Prostate gland (tissue), 2 donors: Measurements from ENCODE around the gene SPATA2L. TPM values are rescaled to one million over a fixed set of nuclear protein-coding genes. Genes with fewer than 3 reads are reported as not detected.
A peak's percentile ranks its signal among the peaks of the same experiment; 100 is the strongest.
"Not testable (repeated sequence)": the region's sequence is repeated elsewhere in the genome, so short reads cannot be mapped to it uniquely, and the experiment has no call there.

Experiments
- DNase-seq: peaks from one replicate; pipeline ENCODE4 v3.0.0-alpha.2; 2019; ENCODE audit warnings: low spot score
- H3K27ac ChIP-seq, 2 donors: fragments of 200-600 bp; sonication (generic); 2 replicates each; pipeline ENCODE4 v1.5.1; 2017 to 2019
- H3K27me3 ChIP-seq: fragments of 200-600 bp; sonication (generic); replicated peaks from 2 replicates; pipeline ENCODE4 v1.5.1; 2019; ENCODE audit not compliant: insufficient read depth
- H3K36me3 ChIP-seq, 2 donors: fragments of 200-600 bp; sonication (generic); 1 replicate in 1 of 2; 2 replicates in 1 of 2; pipeline versions ENCODE4 v1.5.1 to v1.8.1; 2017 to 2019
- H3K4me1 ChIP-seq: fragments of 200-600 bp; sonication (generic); replicated peaks from 2 replicates; pipeline ENCODE4 v1.5.1; 2019
- H3K4me3 ChIP-seq, 2 donors: fragments of 200-600 bp; sonication (generic); 2 replicates each; pipeline ENCODE4 v1.5.1; 2017 to 2019
- H3K9me3 ChIP-seq: fragments of 200-600 bp; sonication (generic); 2 replicates; pipeline ENCODE4 v1.5.1; 2017
- POLR2A ChIP-seq: fragments of 450-650 bp; IDR thresholded peaks from one replicate; pipeline ENCODE4 v1.6.1; 2016; ENCODE audit warnings: antibody characterized with exemption, mild to moderate bottlenecking
- POLR2AphosphoS5 ChIP-seq: sonication (generic); formaldehyde crosslinking; IDR thresholded peaks from one replicate; pipeline ENCODE4 v1.6.1; 2017; ENCODE audit warnings: antibody characterized with exemption
- WGBS: methylation state at CpG from one replicate; pipeline ENCODE4 v1.1.5; 2018; 5-methylcytosine and 5-hydroxymethylcytosine counted together
- intact Hi-C: fragments of 100-400 bp; cut with DNase I; formaldehyde crosslinking; loops from one replicate; pipeline ENCODE4 v1.14.2; 2022
- total RNA-seq, 2 donors: library from RNA; depleted of rRNA; stranded (reverse); fragments of >200 nt; gene quantifications; one replicate each; pipeline ENCODE4 v1.1.0, GENCODE V29; 2016
- TF ChIP-seq, protein P1 (sequence below), 4 experiments: fragments of 200-600 bp in 2 of 4; fragments of 450-650 bp in 2 of 4; sonication (generic) in 2 of 4; IDR thresholded peaks; 1 replicate in 3 of 4; 2 replicates in 1 of 4; pipeline ENCODE4 v1.5.1; 2016 to 2019; ENCODE audit warnings: antibody characterized with exemption in 4 of 4, mild to moderate bottlenecking in 2 of 4, moderate library complexity in 2 of 4

The SPATA2L gene
- total RNA-seq, 2 donors from 2014 or later = 15.6 to 19.7 TPM

DNA sequence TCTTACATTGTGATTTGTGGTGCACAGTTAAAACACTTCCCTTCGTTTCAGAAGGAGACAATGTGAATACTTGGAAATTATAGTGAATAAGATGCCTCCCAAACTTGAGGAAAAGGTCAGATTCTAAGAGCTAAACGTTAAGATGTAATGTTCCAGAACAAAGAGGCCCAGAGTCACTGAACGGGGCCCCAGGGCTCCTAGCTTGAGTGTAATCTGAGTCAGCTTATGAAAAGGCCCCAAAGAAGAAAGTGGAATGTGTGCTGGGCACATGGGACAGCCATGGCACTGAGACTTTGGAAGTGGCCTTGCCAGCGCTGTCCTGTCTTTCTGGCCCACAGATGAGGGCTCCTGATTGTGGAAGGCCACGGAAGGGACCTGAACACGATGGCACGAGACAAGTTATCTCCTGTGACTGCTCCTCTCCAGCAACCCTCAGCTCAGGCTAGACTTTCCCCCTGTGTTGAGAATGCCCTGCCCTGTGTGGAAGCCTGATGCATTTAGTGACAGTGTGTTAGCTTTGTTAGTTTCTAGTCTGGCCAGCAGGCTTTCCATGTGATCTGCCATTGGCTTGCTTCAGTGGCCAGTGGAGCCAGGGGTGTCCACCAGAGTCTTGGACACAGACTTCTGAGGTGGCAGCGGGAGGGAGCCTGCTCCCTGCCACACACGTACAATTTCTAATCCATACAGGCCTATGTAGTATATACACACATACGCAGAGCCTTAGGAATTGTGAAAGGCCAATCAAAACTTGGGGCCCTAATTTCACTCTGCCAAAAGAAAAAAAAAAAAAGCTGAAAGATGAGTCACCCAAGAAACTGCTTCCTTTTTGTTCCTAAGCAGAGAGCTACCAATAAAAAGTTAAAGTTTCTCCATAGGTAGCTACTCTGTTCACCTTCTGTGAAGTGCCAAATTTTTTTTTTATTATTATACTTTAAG, 30.7 kb downstream of the SPATA2L start:
- WGBS = 81% methylated on average over 10 of the region's 10 CpGs
- DNase-seq = no peak
- Histone ChIP-seq H3K4me1 (no peaks in the 10 kb centered on the region), H3K4me3 (no peak overlapping the region), H3K27ac (no peak overlapping the region), H3K36me3 (no peaks in the 10 kb centered on the region), H3K27me3 (no peaks in the 10 kb centered on the region), H3K9me3 (no peaks in the 10 kb centered on the region)
- intact Hi-C loops = no loop called here
- no peak for TF ChIP-seq POLR2A
- TF ChIP-seq, protein P1, sequence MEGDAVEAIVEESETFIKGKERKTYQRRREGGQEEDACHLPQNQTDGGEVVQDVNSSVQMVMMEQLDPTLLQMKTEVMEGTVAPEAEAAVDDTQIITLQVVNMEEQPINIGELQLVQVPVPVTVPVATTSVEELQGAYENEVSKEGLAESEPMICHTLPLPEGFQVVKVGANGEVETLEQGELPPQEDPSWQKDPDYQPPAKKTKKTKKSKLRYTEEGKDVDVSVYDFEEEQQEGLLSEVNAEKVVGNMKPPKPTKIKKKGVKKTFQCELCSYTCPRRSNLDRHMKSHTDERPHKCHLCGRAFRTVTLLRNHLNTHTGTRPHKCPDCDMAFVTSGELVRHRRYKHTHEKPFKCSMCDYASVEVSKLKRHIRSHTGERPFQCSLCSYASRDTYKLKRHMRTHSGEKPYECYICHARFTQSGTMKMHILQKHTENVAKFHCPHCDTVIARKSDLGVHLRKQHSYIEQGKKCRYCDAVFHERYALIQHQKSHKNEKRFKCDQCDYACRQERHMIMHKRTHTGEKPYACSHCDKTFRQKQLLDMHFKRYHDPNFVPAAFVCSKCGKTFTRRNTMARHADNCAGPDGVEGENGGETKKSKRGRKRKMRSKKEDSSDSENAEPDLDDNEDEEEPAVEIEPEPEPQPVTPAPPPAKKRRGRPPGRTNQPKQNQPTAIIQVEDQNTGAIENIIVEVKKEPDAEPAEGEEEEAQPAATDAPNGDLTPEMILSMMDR (IDR thresholded peaks at IDR 0.05) = no peak
- TF ChIP-seq POLR2AphosphoS5 = no peak

DNA sequence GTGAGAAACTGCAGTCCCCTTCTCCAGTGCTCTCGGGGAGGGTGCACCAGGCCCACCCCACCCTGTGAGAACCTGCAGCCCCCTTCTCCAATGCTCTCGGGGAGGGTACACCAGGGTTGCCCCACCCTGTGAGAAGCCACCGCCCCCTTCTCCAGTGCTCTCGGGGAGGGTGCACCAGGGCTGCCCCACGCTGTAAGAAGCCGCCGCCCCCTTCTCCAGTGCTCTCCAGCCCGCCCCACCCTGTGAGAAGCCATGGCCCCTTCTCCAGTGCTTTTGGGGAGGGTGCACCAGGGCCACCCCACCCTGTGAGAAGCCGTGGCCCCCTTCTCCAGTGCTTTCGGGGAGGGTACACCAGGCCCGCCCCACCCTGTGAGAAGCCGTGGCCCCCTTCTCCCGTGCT, 31.8 kb downstream of the SPATA2L start:
- no peaks in the 10 kb centered on the region for H3K9me3 ChIP-seq
- H3K4me3 ChIP-seq = no peak overlapping the region
- H3K27ac ChIP-seq = no peak overlapping the region
- 84% methylated on average over 12 of the region's 13 CpGs for WGBS
- intact Hi-C loops = no loop called here
- H3K27me3 ChIP-seq = no peaks in the 10 kb centered on the region
- no peak for DNase-seq
- TF ChIP-seq POLR2AphosphoS5 = no peak
- H3K4me1 ChIP-seq = no peaks in the 10 kb centered on the region
- H3K36me3 ChIP-seq = no peaks in the 10 kb centered on the region

DNA sequence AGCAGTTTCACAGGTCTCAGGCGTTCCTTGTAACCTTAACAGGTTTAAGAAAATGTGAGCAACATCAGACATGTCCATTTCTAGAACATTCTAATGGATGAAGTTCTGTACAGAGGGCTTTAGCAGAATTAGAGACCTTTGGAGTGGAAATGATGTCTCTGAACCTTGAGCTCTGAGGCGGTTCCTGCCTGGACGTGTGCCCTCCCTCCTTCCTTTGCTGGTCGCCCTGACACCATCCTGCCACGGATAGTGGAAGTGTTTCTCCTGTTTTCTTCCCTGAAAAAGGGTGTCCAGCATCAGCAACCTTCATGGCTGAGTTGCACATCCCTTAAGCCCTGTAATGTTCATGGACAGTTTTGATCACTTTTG, 32.7 kb downstream of the SPATA2L start:
- Histone ChIP-seq H3K9me3 (no peaks in the 10 kb centered on the region), H3K27ac (peak overlapping the region in 1 of 2 donors; percentile 34)
- no peak for DNase-seq

DNA sequence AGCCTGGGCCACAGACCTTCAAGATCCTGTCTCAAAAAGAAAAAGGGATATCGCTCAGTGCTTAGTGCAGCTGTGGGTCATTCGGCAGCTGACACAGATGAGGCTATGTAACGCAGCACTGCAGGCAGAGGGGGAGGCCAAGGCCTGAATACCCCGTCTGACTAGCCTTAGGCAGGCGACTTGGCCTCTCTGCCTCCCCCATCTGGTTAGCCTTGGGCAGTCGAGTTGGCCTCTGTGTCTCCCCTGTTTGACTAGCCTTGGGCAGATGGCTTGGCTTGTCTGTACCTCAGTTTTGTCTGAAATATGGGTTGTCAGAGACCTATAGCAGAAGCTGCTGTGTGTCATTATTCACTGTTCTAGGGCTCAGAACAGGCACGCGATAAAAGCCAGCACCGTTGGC, 33.9 kb downstream of the SPATA2L start:
- TF ChIP-seq POLR2AphosphoS5 (no peak), POLR2A (no peak)
- TF ChIP-seq, protein P1 (IDR thresholded peaks at IDR 0.05) = no peak
- Histone ChIP-seq H3K36me3 (no peaks in the 10 kb centered on the region), H3K4me1 (no peaks in the 10 kb centered on the region), H3K4me3 (no peak overlapping the region), H3K27me3 (no peaks in the 10 kb centered on the region), H3K9me3 (no peaks in the 10 kb centered on the region), H3K27ac (no peak overlapping the region)
- WGBS = 79% methylated on average over 9 of the region's 9 CpGs
- intact Hi-C loops = no loop called here
- no peak for DNase-seq

More for the DNA sequence above, 32.7 kb downstream of the SPATA2L start:
- Histone ChIP-seq H3K4me3 (peak overlapping the region; percentile 7 to 19), H3K36me3 (no peaks in the 10 kb centered on the region), H3K4me1 (no peaks in the 10 kb centered on the region), H3K27me3 (no peaks in the 10 kb centered on the region)
- TF ChIP-seq POLR2A = no peak
- TF ChIP-seq, protein P1 (IDR thresholded peaks at IDR 0.05) = no peak
- no peak for TF ChIP-seq POLR2AphosphoS5
- 41% methylated on average over 5 of the region's 5 CpGs for WGBS
- intact Hi-C loops = no loop called here

DNA sequence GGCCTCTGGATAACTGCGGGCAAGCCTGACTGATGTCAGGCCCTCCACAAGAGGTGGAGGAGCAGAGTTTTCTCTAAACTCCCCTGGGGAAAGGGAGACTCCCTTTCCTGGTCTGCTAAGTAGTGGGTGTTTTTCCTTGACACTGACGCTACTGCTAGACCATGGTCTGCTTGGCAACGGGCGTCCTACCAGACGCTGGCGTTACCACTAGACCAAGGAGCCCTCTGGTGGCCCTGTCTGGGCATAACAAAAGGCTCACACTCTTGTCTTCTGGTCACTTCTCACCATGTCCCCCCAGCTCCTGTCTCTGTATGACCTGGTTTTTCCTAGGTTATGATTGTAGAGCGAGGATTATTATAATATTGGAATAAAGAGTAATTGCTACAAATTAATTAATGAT, 34.5 kb downstream of the SPATA2L start:
- H3K27me3 ChIP-seq, DNase-seq, intact Hi-C loops, H3K27ac ChIP-seq, H3K4me3 ChIP-seq, H3K4me1 ChIP-seq, H3K9me3 ChIP-seq, H3K36me3 ChIP-seq: not testable (repeated sequence)
- 69% methylated on average over 7 of the region's 7 CpGs for WGBS

DNA sequence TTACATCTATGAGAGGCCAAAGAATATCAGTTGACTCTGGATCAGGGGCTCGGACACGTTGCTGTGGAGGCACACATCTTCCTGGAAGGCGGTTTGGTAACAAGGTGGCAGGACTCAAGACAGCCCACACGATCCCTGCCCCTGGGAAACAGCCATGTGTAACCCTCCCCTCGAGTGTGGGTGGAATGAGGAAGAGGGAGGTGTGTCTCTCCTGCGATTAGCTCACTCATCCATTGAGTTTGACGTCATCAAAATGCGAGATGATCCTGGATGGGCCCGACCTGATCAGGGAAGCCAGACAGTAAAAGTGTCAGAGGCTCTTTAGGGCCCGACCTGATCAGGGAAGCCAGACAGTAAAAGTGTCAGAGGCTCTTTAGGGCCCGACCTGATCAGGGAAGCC, 37.3 kb downstream of the SPATA2L start:
- DNase-seq, intact Hi-C loops, H3K27ac ChIP-seq, H3K9me3 ChIP-seq, H3K27me3 ChIP-seq, H3K4me1 ChIP-seq, H3K4me3 ChIP-seq, H3K36me3 ChIP-seq: not testable (repeated sequence)
- 56% methylated on average over 11 of the region's 11 CpGs for WGBS
